T-helper 2 cell treated with Interferon-gamma antibody and Interleukin-4, amounts not matched to agents 5 μg/mL and 100 μg/mL, for 36 hours (primary cell): Measurements from ENCODE around the gene MFSD2B.
"Not testable (repeated sequence)": the region's sequence is repeated elsewhere in the genome, so short reads cannot be mapped to it uniquely, and the experiment has no call there.

Source experiments
- DNase-seq: peaks from one replicate; pipeline ENCODE4 v3.0.0; 2021; ENCODE audit warnings: low spot score
- H3K27ac Mint-ChIP-seq: one replicate; pipeline ENCODE4 v1.8.0; 2021; ENCODE audit warnings: mild to moderate bottlenecking, mixed read lengths
- H3K27me3 Mint-ChIP-seq: one replicate; pipeline ENCODE4 v1.8.0; 2021; ENCODE audit warnings: low read depth, mixed read lengths
- H3K36me3 Mint-ChIP-seq: one replicate; pipeline ENCODE4 v1.8.0; 2021; ENCODE audit warnings: low read depth, mixed read lengths
- H3K4me1 Mint-ChIP-seq: one replicate; pipeline ENCODE4 v1.8.0; 2021; ENCODE audit warnings: low read depth, mixed read lengths
- H3K4me3 Mint-ChIP-seq: one replicate; pipeline ENCODE4 v1.8.0; 2022; ENCODE audit warnings: mild to moderate bottlenecking, moderate library complexity, mixed read lengths
- H3K9me3 Mint-ChIP-seq: one replicate; pipeline ENCODE4 v1.8.0; 2021; ENCODE audit warnings: mixed read lengths

The MFSD2B gene

DNA sequence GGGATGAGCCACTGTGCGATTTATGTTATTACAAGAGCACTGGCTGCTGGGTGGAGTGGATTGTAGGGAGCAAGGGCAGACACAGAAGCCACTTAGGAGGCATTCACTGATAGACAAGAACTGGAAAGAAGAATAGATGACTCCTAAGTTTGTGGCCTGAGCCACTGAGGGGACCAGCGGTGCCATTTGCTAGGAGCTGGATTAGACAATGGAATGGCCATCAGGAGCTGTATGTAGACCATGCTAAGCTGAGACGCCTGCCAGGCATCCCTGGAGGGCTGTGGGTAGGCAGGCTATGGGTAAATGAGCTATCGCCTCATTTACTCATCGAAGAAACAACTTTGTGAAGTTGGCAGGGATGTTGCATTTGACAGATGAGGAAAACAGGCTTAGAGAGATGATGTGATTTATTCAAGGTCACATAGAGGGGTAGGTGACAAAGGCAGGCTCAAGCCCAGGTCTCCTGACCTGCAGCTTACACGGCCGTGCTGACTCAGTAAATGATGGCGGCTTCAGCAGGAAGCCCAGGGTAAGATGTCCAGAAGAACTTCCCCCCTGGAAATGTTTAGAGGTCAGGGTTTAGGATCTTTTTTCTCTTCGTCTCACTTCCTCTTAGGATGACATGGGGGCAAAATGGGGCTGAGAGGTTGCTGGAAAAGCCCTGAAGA, 2.8 kb downstream of the MFSD2B start:
- Mint-ChIP-seq H3K4me1 (peaks cover 3% of the 10 kb centered on the region), H3K4me3 (no peak overlapping the region), H3K27me3 (peaks cover 36% of the 10 kb centered on the region), H3K36me3 (no peaks in the 10 kb centered on the region), H3K9me3 (no peaks in the 10 kb centered on the region), H3K27ac (no peak overlapping the region)
- DNase-seq = no peak

- H3K4me3 Mint-ChIP-seq, H3K27ac Mint-ChIP-seq, H3K9me3 Mint-ChIP-seq, H3K36me3 Mint-ChIP-seq, DNase-seq, H3K4me1 Mint-ChIP-seq: not testable (repeated sequence)
- peaks cover 20% of the 10 kb centered on the region for H3K27me3 Mint-ChIP-seq
Measured at GRCh38 chr2:24014902-24015301, 5.0 kb downstream of the MFSD2B start.

DNA sequence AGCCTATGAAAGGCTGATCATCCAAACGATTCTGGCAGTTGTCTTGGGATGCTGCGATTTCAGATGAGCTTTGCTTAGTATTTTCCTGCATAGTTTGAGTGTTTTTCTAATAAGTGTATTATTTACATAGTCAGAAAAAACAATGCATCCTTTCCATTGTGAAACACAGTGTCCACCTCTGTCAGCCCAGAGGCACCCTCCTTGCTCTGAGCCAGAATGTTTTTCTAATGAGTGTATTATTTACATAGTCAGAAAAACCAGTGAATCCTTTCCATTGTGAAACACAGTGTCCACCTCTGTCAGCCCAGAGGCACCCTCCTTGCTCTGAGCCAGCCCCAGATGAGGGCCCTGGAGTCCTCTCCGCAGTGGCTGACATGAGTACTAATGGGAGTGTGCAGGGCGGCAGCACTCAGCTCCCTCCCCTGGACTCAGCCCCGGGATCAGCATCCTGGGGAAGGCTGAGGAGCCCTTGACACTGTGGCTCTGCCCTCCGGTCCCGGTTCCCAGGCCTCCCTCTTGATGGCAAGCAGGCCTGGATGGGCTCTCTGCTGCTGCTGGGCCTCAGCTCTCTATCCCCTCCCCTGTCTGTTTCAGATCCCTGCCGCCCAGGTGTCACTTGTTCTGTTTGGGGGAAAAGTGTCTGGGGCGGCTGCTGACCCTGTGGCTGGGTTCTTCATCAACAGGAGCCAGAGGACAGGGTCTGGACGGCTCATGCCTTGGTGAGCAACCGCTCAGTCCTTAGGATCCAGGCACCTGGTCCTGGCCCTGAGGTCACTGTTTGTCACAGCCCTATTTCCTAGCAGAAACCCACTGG, 5.9 kb downstream of the MFSD2B start:
- Mint-ChIP-seq H3K36me3 (no peaks in the 10 kb centered on the region), H3K27ac (no peak overlapping the region), H3K4me1 (peaks cover 3% of the 10 kb centered on the region), H3K9me3 (no peaks in the 10 kb centered on the region), H3K27me3 (peaks cover 18% of the 10 kb centered on the region), H3K4me3 (no peak overlapping the region)
- DNase-seq = no peak

- H3K4me1 Mint-ChIP-seq = no peaks in the 10 kb centered on the region
- H3K36me3 Mint-ChIP-seq = no peaks in the 10 kb centered on the region
- H3K27ac Mint-ChIP-seq = no peak overlapping the region
- H3K9me3 Mint-ChIP-seq = no peaks in the 10 kb centered on the region
- peaks cover 12% of the 10 kb centered on the region for H3K27me3 Mint-ChIP-seq
- DNase-seq = no peak
- H3K4me3 Mint-ChIP-seq = no peak overlapping the region
Measured at GRCh38 chr2:24016376-24016761, 6.5 kb downstream of the MFSD2B start.

- H3K4me1 Mint-ChIP-seq = no peaks in the 10 kb centered on the region
- DNase-seq = no peak
- no peaks in the 10 kb centered on the region for H3K36me3 Mint-ChIP-seq
- no peaks in the 10 kb centered on the region for H3K9me3 Mint-ChIP-seq
- peaks cover 6% of the 10 kb centered on the region for H3K27me3 Mint-ChIP-seq
- no peak overlapping the region for H3K4me3 Mint-ChIP-seq
- H3K27ac Mint-ChIP-seq = no peak overlapping the region
Measured at GRCh38 chr2:24016853-24017703, 7.2 kb downstream of the MFSD2B start.

- Mint-ChIP-seq H3K4me1 (no peaks in the 10 kb centered on the region), H3K27ac (no peak overlapping the region), H3K4me3 (no peak overlapping the region), H3K36me3 (no peaks in the 10 kb centered on the region), H3K27me3 (peaks cover 1% of the 10 kb centered on the region), H3K9me3 (no peaks in the 10 kb centered on the region)
- no peak for DNase-seq
Measured at GRCh38 chr2:24017711-24018110, 7.8 kb downstream of the MFSD2B start.

GRCh38 chr2:24018241-24018640, 8.4 kb downstream of the MFSD2B start:
- no peak for DNase-seq
- H3K4me1 Mint-ChIP-seq = no peaks in the 10 kb centered on the region
- H3K4me3 Mint-ChIP-seq = no peak overlapping the region
- H3K36me3 Mint-ChIP-seq = no peaks in the 10 kb centered on the region
- no peaks in the 10 kb centered on the region for H3K27me3 Mint-ChIP-seq
- no peak overlapping the region for H3K27ac Mint-ChIP-seq
- H3K9me3 Mint-ChIP-seq = no peaks in the 10 kb centered on the region

DNA sequence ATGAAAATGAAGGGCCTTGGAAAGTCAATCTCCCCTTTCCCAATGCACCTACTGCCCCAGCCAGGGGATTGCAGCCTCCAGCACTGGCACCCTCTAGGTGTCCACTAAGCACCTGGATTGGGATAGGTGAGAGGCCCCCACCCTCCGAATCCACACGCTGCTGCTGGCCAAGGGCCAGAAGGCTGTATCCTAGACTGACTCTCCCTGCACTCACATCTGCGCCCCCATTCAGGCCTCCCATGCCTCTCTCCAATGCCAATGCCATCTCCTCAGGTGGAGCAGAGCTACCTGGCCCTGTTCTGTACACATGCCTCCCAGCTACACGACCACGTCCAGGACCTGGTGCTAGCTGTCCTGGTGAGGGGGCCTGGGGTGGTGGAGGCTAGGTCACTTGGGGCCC, 9.8 kb downstream of the MFSD2B start:
- no peak overlapping the region for H3K4me3 Mint-ChIP-seq
- H3K4me1 Mint-ChIP-seq = no peaks in the 10 kb centered on the region
- H3K27me3 Mint-ChIP-seq = no peaks in the 10 kb centered on the region
- no peak for DNase-seq
- H3K27ac Mint-ChIP-seq = no peak overlapping the region
- H3K36me3 Mint-ChIP-seq = no peaks in the 10 kb centered on the region
- no peaks in the 10 kb centered on the region for H3K9me3 Mint-ChIP-seq

- Mint-ChIP-seq H3K9me3 (no peaks in the 10 kb centered on the region), H3K27ac (no peak overlapping the region), H3K36me3 (no peaks in the 10 kb centered on the region), H3K27me3 (no peaks in the 10 kb centered on the region), H3K4me3 (no peak overlapping the region), H3K4me1 (no peaks in the 10 kb centered on the region)
- no peak for DNase-seq
Measured at GRCh38 chr2:24020244-24020643, 10.4 kb downstream of the MFSD2B start.

DNA sequence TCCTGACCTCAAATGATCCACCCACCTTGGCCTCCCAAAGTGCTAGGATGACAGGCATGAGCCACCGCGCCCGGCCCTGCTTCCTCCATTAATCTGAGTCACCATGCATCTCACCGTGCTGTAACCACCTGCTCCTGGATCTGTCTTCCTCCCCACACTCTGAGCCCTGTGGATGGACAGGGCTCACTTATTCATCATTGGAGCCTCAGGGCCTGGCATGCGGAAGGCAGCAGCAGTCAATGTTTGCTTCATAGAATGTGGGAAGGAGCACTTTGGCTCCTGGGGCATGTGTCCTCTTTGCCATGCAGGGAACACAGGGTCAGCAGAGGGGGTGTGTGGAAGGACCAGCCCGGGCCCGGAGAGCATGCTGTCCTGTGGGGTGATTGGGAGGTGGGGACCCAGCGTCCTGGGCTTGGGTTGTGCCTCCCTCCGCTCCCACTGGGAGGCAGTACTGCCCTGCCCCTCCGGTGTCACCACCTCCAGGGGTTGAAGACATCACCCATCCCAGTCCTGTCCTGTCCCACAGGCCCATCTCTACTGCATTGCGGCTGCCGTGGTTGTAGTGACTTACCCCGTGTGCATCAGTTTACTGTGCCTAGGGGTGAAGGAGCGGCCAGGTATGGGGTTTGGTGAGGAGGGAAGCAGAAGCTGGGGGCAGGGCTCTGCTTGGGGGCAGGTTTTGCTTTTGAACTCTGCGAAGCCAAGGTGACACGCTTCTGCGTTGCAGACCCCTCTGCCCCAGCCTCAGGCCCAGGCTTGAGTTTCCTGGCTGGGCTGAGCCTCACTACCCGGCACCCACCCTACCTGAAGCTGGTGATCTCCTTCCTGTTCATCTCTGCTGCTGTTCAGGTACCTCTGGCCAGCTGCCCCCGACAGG, 11.5 kb downstream of the MFSD2B start:
- no peaks in the 10 kb centered on the region for H3K27me3 Mint-ChIP-seq
- H3K4me3 Mint-ChIP-seq = no peak overlapping the region
- DNase-seq = no peak
- no peaks in the 10 kb centered on the region for H3K9me3 Mint-ChIP-seq
- no peaks in the 10 kb centered on the region for H3K36me3 Mint-ChIP-seq
- no peak overlapping the region for H3K27ac Mint-ChIP-seq
- H3K4me1 Mint-ChIP-seq = no peaks in the 10 kb centered on the region

DNA sequence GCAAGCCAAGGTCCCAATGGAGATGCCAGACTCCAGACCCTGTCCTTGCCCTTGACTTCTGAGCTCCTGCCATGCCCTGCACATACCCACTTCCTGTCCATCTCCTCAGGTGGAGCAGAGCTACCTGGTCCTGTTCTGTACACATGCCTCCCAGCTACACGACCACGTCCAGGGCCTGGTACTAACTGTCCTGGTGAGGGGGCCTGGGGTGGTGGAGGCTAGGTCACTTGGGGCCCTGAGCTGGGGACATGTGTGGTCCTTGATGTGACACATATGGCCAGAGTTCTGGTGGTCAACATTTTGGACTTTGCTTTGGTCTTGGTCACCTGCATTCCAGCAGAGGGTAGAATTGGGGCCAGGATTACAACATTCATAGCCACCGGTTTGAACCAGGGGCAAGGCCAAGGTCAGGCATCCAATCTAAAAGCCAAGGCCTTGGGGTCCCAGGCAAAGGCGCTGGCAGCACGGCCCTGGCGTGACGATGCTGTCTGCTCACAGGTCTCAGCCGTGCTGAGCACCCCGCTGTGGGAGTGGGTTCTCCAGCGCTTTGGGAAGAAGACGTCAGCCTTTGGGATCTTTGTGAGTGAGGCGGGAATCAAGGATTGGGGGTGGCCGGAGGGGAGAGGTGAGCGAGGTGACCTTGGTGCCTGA, 12.6 kb downstream of the MFSD2B start:
- H3K4me1 Mint-ChIP-seq = no peaks in the 10 kb centered on the region
- no peak overlapping the region for H3K4me3 Mint-ChIP-seq
- no peaks in the 10 kb centered on the region for H3K9me3 Mint-ChIP-seq
- no peaks in the 10 kb centered on the region for H3K27me3 Mint-ChIP-seq
- peaks cover 1% of the 10 kb centered on the region for H3K36me3 Mint-ChIP-seq
- no peak overlapping the region for H3K27ac Mint-ChIP-seq
- DNase-seq = no peak

- DNase-seq = no peak
- no peak overlapping the region for H3K27ac Mint-ChIP-seq
- H3K27me3 Mint-ChIP-seq = no peaks in the 10 kb centered on the region
- no peak overlapping the region for H3K4me3 Mint-ChIP-seq
- H3K9me3 Mint-ChIP-seq = no peaks in the 10 kb centered on the region
- H3K36me3 Mint-ChIP-seq = peaks cover 2% of the 10 kb centered on the region
- no peaks in the 10 kb centered on the region for H3K4me1 Mint-ChIP-seq
Measured at GRCh38 chr2:24022975-24023575, 13.2 kb downstream of the MFSD2B start.

DNA sequence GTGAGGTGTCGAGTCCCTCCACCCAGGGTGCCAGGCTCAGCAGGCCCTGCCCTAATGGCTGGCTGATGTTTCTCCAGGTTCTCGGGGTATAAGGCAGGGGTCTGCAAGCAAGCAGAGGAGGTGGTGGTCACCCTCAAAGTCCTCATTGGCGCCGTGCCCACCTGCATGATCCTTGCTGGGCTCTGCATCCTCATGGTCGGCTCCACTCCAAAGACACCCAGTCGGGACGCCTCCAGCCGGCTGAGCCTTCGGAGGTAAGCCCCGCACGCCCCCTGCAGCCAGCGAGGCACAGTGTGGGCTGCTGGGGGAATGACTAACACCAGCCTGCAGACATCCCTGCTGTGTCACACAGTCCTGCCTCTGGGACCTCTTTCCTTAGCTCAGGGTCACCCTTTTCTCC, 14.1 kb downstream of the MFSD2B start:
- H3K27ac Mint-ChIP-seq = no peak overlapping the region
- H3K36me3 Mint-ChIP-seq = peaks cover 7% of the 10 kb centered on the region
- H3K27me3 Mint-ChIP-seq = no peaks in the 10 kb centered on the region

More for the DNA sequence above, 14.1 kb downstream of the MFSD2B start:
- Mint-ChIP-seq H3K4me1 (no peaks in the 10 kb centered on the region), H3K4me3 (no peak overlapping the region), H3K9me3 (no peaks in the 10 kb centered on the region)
- DNase-seq = no peak
